NCI-H2196 (cell line): ENCODE data around the gene CD300E.
A peak's percentile ranks its signal among the peaks of the same experiment; 100 is the strongest.
"Not testable (repeated sequence)": the region's sequence is repeated elsewhere in the genome, so short reads cannot be mapped to it uniquely, and the experiment has no call there.

Experiments used
- DNase-seq: peaks from one replicate; lab custom pipeline; 2025; ENCODE audit not compliant: unreplicated experiment; lab: John Stamatoyannopoulos, UW

The CD300E gene

GRCh38 chr17:74636541-74637085 lies 13.1 kb upstream of the CD300E start:
- not testable (repeated sequence) for DNase-seq

- no peak for DNase-seq
Measured at GRCh38 chr17:74635418-74635817, 11.9 kb upstream of the CD300E start.

GRCh38 chr17:74633326-74633725 lies 9.8 kb upstream of the CD300E start:
- no peak for DNase-seq

- no peak for DNase-seq
Measured at GRCh38 chr17:74632617-74633016, 9.1 kb upstream of the CD300E start.

- no peak for DNase-seq
Measured at GRCh38 chr17:74631468-74632450, 8.2 kb upstream of the CD300E start.

- not testable (repeated sequence) for DNase-seq
Measured at GRCh38 chr17:74630251-74630650, 6.7 kb upstream of the CD300E start.

GRCh38 chr17:74625661-74626060 lies 2.1 kb upstream of the CD300E start:
- DNase-seq = no peak

GRCh38 chr17:74624131-74624530 lies 593 bp upstream of the CD300E start:
- DNase-seq = no peak

- no peak for DNase-seq
Measured at GRCh38 chr17:74619077-74619673, 4.4 kb downstream of the CD300E start.

- DNase-seq = no peak
Measured at GRCh38 chr17:74618451-74618850, 5.1 kb downstream of the CD300E start.

GRCh38 chr17:74616696-74617095 lies 6.8 kb downstream of the CD300E start:
- no peak for DNase-seq

GRCh38 chr17:74612046-74612445 lies 11.5 kb downstream of the CD300E start:
- DNase-seq = no peak

- no peak for DNase-seq
Measured at GRCh38 chr17:74610108-74610507, 13.4 kb downstream of the CD300E start.

GRCh38 chr17:74608511-74608910 lies 15.0 kb downstream of the CD300E start:
- DNase-seq = no peak

GRCh38 chr17:74607221-74607620 lies 16.3 kb downstream of the CD300E start:
- no peak for DNase-seq

GRCh38 chr17:74606050-74606449 lies 17.5 kb downstream of the CD300E start:
- DNase-seq = no peak

GRCh38 chr17:74605361-74605760 lies 18.2 kb downstream of the CD300E start:
- DNase-seq = peak; percentile 13

GRCh38 chr17:74604761-74605160 lies 18.8 kb downstream of the CD300E start:
- no peak for DNase-seq

GRCh38 chr17:74604200-74604599 lies 19.3 kb downstream of the CD300E start:
- DNase-seq = no peak

GRCh38 chr17:74603746-74604145 lies 19.8 kb downstream of the CD300E start:
- no peak for DNase-seq

- DNase-seq = no peak
Measured at GRCh38 chr17:74603037-74603635, 20.4 kb downstream of the CD300E start.
